Caco-2 (cell line): ENCODE measurements around the gene NXPH4. TPM values are rescaled to one million over a fixed set of nuclear protein-coding genes. Genes with fewer than 3 reads are reported as not detected.

Experiments
- BruUV-seq: library from RNA; stranded (reverse); fragments of 400-500 nt; replicated peaks from 2 replicates; lab custom pipeline; 2021; lab: Mats Ljungman, UMichigan
- CTCF ChIA-PET: fragments of 300-600 bp; sonication (Branson Sonifier 250); formaldehyde crosslinking; loops from one replicate; lab custom pipeline; 2022; ENCODE audit warnings: antibody characterized with exemption; lab: Charles Lee
- POLR2A ChIA-PET: fragments of 300-600 bp; sonication (Branson Sonifier 250); formaldehyde crosslinking; loops from one replicate; lab custom pipeline; 2022; ENCODE audit warnings: antibody characterized with exemption; lab: Charles Lee
- DNase-seq, 2 experiments: peaks; one replicate each; pipeline versions ENCODE4 v3.0.0 to v3.0.0-alpha.2; 2020 to 2022
- H3K27me3 ChIP-seq: replicated peaks from 2 replicates; pipeline ENCODE4 v1.6.0; 2011; ENCODE audit warnings: low read length; ENCODE audit not compliant: control insufficient read depth, insufficient read depth
- H3K36me3 ChIP-seq: 2 replicates; pipeline ENCODE4 v1.5.1; 2011; ENCODE audit warnings: low read length; ENCODE audit not compliant: control insufficient read depth, insufficient read depth
- H3K4me1 ChIP-seq: fragments of 250-450 bp; sonication (Bioruptor Pico); 2 replicates; pipeline ENCODE4 v1.5.1; 2020; ENCODE audit warnings: mild to moderate bottlenecking
- H3K4me3 ChIP-seq: 2 replicates; pipeline ENCODE4 v1.5.1; 2011; ENCODE audit warnings: low read depth, mild to moderate bottlenecking, control low read depth, low read length
- H3K9me3 ChIP-seq: fragments of 250-450 bp; sonication (Bioruptor Pico); 2 replicates; pipeline ENCODE4 v1.5.1; 2020; ENCODE audit warnings: mild to moderate bottlenecking, moderate library complexity
- H3K27ac Mint-ChIP-seq: one replicate; pipeline ENCODE4 v1.8.0; 2022; ENCODE audit warnings: mixed read lengths; ENCODE audit not compliant: unreplicated experiment
- H3K27me3 Mint-ChIP-seq: one replicate; pipeline ENCODE4 v1.8.0; 2022; ENCODE audit warnings: mixed read lengths; ENCODE audit not compliant: insufficient read depth, unreplicated experiment
- H3K36me3 Mint-ChIP-seq: one replicate; pipeline ENCODE4 v1.8.0; 2022; ENCODE audit warnings: mild to moderate bottlenecking, mixed read lengths; ENCODE audit not compliant: insufficient read depth, unreplicated experiment
- H3K4me1 Mint-ChIP-seq: one replicate; pipeline ENCODE4 v1.8.0; 2022; ENCODE audit warnings: low read depth, mixed read lengths; ENCODE audit not compliant: unreplicated experiment
- H3K4me3 Mint-ChIP-seq: one replicate; pipeline ENCODE4 v1.8.0; 2022; ENCODE audit warnings: mild to moderate bottlenecking, moderate library complexity, mixed read lengths; ENCODE audit not compliant: unreplicated experiment
- H3K9me3 Mint-ChIP-seq: one replicate; pipeline ENCODE4 v1.8.0; 2022; ENCODE audit warnings: mixed read lengths; ENCODE audit not compliant: unreplicated experiment
- CTCF ChIP-seq, 2 experiments: fragments of 200-600 bp in 1 of 2; IDR thresholded peaks; 1 replicate in 1 of 2; 2 replicates in 1 of 2; pipeline versions ENCODE4 v1.5.1 to v1.8.0; 2011 to 2022; ENCODE audit warnings: antibody characterized with exemption in 1 of 2, control low read depth in 1 of 2, inconsistent platforms in 1 of 2, low read depth in 1 of 2, low read length in 1 of 2, mild to moderate bottlenecking in 1 of 2, moderate library complexity in 1 of 2; ENCODE audit not compliant: insufficient read depth in 1 of 2, severe bottlenecking in 1 of 2, unreplicated experiment in 1 of 2
- intact Hi-C: fragments of 100-400 bp; cut with micrococcal nuclease; formaldehyde crosslinking; loops from one replicate; pipeline ENCODE4 v1.10.0; 2022; ENCODE audit not compliant: unreplicated experiment
- total RNA-seq: library from RNA; stranded (reverse); gene quantifications from 2 replicates; pipeline ENCODE4 v1.2.3, GENCODE V29; 2022

NXPH4 gene
- total RNA-seq, 1 experiment from 2014 or later: 10.0 TPM

- Mint-ChIP-seq H3K27ac (no peak overlapping the region), H3K36me3 (peaks cover 39% of the 10 kb centered on the region), H3K9me3 (no peaks in the 10 kb centered on the region), H3K4me1 (peaks cover 14% of the 10 kb centered on the region), H3K4me3 (peak overlapping the region; percentile 17), H3K27me3 (no peaks in the 10 kb centered on the region)
- H3K4me1 ChIP-seq: peaks cover 4% of the 10 kb centered on the region; the same call in 1 of the 2 replicates
- no peaks in the 10 kb centered on the region for H3K9me3 ChIP-seq
- intact Hi-C loops: no loop called here
- ChIA-PET POLR2A (no interaction called here), CTCF (interaction anchor here (0.6 to 2.1 kb wide), 4 partner anchors 9 to 16 kb away, joined by 3 to 8 read pairs (median 4); no protein-coding TSS in a partner anchor)
- no peak for TF ChIP-seq CTCF (IDR thresholded peaks at IDR 0.05; ENCODE audit: insufficient read depth in 1 of 2, low read depth in 1 of 2, low read length in 1 of 2, severe bottlenecking in 1 of 2, unreplicated experiment in 1 of 2)
- BruUV-seq: no TSS peak
- no peak for DNase-seq
- peaks cover 1% of the 10 kb centered on the region; the same call in 1 of the 2 replicates for H3K36me3 ChIP-seq
- no peak overlapping the region for H3K4me3 ChIP-seq
- no peaks in the 10 kb centered on the region for H3K27me3 ChIP-seq
Observed at GRCh38 chr12:57226588-57227314, 10.2 kb downstream of the NXPH4 start.

GRCh38 chr12:57227315-57228115 lies 10.9 kb downstream of the NXPH4 start:
- POLR2A ChIA-PET: no interaction called here
- H3K27ac Mint-ChIP-seq: no peak overlapping the region
- no peak for TF ChIP-seq CTCF (IDR thresholded peaks at IDR 0.05; ENCODE audit: insufficient read depth in 1 of 2, low read depth in 1 of 2, low read length in 1 of 2, severe bottlenecking in 1 of 2, unreplicated experiment in 1 of 2)
- Histone ChIP-seq H3K27me3 (no peaks in the 10 kb centered on the region), H3K9me3 (no peaks in the 10 kb centered on the region), H3K36me3 (peaks cover 5% of the 10 kb centered on the region), H3K4me3 (no peak overlapping the region), H3K4me1 (peaks cover 4% of the 10 kb centered on the region; the same call in 1 of the 2 replicates)
- intact Hi-C loops: no loop called here
- BruUV-seq: no TSS peak
- H3K36me3 Mint-ChIP-seq: peaks cover 47% of the 10 kb centered on the region
- H3K27me3 Mint-ChIP-seq: no peaks in the 10 kb centered on the region
- no peak overlapping the region for H3K4me3 Mint-ChIP-seq
- no peak for DNase-seq
- CTCF ChIA-PET: interaction anchor here (0.6 to 2.1 kb wide), 4 partner anchors 12 to 100 kb away, joined by 3 to 8 read pairs (median 6); no protein-coding TSS in a partner anchor
- peaks cover 14% of the 10 kb centered on the region for H3K4me1 Mint-ChIP-seq
- H3K9me3 Mint-ChIP-seq: no peaks in the 10 kb centered on the region

- H3K27ac Mint-ChIP-seq: peak overlapping the region; percentile 100
- H3K4me3 ChIP-seq: no peak overlapping the region
- H3K27me3 Mint-ChIP-seq: no peaks in the 10 kb centered on the region
- H3K27me3 ChIP-seq: no peaks in the 10 kb centered on the region
- peak overlapping the region; percentile 100 for H3K4me3 Mint-ChIP-seq
- DNase-seq: no peak
- POLR2A ChIA-PET: interaction anchor here (0.6 to 2.2 kb wide), 16 partner anchors 10 to 504 kb away, joined by 3 to 36 read pairs (median 4); partner anchors contain the start of genes LRP1, NAB2, NACA and NEMP1
- TF ChIP-seq CTCF (IDR thresholded peaks at IDR 0.05; ENCODE audit: insufficient read depth in 1 of 2, low read depth in 1 of 2, low read length in 1 of 2, severe bottlenecking in 1 of 2, unreplicated experiment in 1 of 2): peak in 1 of 2 experiments; percentile 27
- BruUV-seq: TSS peak; percentile 89
- H3K4me1 Mint-ChIP-seq: peaks cover 14% of the 10 kb centered on the region
- H3K36me3 ChIP-seq: peaks cover 8% of the 10 kb centered on the region
- no peaks in the 10 kb centered on the region for H3K9me3 Mint-ChIP-seq
- no peaks in the 10 kb centered on the region for H3K9me3 ChIP-seq
- CTCF ChIA-PET: interaction anchor here (0.6 to 2.6 kb wide), 10 partner anchors 10 to 478 kb away, joined by 3 to 70 read pairs (median 5); partner anchors contain the start of genes NEMP1 and NXPH4
- intact Hi-C loops: loop anchor here (1.0 kb wide), 1 partner anchor 9 kb away; no protein-coding TSS in a partner anchor
- H3K36me3 Mint-ChIP-seq: peaks cover 51% of the 10 kb centered on the region
- peaks cover 4% of the 10 kb centered on the region; the same call in 1 of the 2 replicates for H3K4me1 ChIP-seq
Observed at GRCh38 chr12:57229046-57229633, 12.5 kb downstream of the NXPH4 start.
